NCI-H1048 (cell line): ENCODE data around the gene ANO9.

ENCODE experiments used
- DNase-seq: peaks from one replicate; lab custom pipeline; 2025; lab: John Stamatoyannopoulos, UW

Gene ANO9, protein sequence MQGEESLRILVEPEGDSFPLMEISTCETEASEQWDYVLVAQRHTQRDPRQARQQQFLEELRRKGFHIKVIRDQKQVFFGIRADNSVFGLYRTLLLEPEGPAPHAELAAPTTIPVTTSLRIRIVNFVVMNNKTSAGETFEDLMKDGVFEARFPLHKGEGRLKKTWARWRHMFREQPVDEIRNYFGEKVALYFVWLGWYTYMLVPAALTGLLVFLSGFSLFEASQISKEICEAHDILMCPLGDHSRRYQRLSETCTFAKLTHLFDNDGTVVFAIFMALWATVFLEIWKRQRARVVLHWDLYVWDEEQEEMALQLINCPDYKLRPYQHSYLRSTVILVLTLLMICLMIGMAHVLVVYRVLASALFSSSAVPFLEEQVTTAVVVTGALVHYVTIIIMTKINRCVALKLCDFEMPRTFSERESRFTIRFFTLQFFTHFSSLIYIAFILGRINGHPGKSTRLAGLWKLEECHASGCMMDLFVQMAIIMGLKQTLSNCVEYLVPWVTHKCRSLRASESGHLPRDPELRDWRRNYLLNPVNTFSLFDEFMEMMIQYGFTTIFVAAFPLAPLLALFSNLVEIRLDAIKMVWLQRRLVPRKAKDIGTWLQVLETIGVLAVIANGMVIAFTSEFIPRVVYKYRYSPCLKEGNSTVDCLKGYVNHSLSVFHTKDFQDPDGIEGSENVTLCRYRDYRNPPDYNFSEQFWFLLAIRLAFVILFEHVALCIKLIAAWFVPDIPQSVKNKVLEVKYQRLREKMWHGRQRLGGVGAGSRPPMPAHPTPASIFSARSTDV

DNA sequence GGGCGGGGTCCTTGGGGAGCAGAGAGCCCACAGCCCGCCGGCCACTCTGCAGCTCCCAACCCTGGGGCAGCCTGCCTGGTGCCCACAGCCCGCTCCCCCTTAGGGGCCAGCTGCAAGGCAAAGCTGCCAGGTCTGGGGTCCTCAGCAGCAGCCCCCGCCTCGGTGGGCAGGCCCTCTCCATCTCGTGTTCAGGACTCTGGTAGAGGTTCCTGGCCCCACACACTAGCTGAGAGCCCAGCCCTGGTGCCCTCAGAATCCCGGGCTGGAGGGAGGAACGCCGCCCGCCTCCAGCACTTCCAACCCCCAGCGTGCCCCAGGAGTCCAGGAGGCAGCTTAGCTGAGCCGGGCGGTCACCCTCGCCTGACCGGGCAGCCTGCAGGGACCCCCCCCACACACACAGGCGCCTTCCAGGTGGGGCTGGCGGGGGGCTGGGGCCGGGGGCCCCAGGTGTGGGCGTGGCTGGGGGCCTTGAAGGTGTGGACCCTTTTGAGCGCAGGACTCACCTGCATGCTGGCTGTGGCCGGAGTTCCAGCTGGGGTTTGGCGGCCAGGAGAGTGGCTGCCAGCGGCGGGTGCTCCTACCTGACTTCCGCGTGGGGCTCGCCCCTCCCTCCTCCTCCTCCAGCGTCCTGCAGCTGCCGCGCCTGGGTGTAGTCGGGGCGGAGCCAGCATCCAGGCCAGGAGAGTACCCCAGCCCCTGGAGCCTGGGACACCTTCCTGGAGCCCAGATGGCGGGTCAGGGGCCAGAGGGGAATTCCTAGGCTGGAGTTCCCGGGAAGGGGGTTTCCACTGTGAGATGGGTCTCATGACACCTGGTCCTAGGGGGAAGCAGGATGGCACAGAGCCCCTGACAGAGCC lies at the start of gene ANO9:
Gene ANO9, minus strand, starts transcription at position 594 of the 857 bp plus-strand sequence. Its CDS starts 85 bp downstream, at position 509.
- no peak for DNase-seq

DNA sequence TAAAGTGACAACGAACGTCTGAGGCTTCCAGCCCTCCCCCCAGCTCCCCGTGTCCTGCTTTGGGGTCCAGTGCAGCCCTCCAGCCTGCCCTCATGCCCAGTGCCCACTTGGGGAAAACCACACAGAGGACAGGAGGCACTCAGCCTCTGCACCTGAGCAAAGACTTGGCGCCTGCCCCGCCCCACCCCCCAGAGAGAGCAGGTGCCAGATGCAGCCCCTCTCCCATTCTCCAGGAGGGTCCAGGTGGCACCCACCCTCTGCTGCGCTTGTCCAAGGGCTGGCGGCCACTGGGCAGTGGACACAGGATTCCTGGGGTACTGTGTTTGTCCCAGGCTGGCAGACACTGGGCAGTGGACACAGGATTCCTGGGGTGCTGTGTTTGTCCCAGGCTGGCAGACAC lies 49.5 kb upstream of the ANO9 start:
- no peak for DNase-seq

DNA sequence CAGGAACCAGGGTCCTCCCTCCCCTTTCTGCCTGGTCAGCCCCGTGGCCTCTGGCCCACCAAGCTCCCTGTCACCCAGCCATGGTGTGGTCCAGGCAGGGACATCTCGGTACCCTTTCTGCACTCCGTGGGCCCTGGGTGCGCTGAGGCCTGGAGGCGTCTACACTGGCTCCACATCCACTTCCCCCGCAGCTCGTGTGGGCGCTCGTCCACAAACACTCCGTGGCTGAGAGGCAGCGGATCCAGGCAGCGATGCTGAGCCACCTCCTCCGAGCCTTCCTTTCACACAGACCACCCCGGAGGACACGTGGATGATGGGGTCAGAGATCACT lies 49.1 kb upstream of the ANO9 start:
- DNase-seq, result no peak

DNA sequence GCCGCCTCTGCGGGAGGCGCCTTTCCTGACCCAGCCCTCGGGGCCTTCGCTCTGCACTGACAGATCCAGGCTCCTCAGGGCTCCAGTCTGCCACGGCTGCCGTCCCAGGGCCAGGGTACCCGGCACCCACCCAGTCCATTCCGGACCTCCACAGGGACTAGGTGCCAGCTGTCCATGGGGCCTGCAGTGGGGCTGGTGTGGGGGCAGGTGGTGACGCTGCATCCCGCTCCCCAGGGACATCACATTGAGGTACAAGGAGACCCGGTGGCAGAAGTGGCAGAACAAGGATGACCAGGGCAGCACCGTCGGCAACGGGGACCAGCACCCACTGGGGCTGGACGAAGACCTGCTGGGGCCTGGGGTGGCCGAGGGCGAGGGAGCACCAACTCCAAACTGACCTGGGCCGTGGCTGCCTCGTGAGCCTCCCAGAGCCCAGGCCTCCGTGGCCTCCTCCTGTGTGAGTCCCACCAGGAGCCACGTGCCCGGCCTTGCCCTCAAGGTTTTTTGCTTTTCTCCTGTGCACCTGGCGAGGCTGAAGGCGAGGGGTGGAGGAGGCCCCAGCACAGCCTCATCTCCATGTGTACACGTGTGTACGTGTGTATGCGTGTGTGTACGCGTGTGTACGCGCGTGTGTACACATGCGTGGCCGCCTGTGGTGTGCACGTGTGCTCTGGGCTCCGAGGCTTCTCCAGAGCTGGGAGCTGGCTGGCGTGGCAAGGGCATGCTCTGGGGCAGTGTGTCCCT lies 48.5 kb upstream of the ANO9 start:
- DNase-seq, result no peak

DNA sequence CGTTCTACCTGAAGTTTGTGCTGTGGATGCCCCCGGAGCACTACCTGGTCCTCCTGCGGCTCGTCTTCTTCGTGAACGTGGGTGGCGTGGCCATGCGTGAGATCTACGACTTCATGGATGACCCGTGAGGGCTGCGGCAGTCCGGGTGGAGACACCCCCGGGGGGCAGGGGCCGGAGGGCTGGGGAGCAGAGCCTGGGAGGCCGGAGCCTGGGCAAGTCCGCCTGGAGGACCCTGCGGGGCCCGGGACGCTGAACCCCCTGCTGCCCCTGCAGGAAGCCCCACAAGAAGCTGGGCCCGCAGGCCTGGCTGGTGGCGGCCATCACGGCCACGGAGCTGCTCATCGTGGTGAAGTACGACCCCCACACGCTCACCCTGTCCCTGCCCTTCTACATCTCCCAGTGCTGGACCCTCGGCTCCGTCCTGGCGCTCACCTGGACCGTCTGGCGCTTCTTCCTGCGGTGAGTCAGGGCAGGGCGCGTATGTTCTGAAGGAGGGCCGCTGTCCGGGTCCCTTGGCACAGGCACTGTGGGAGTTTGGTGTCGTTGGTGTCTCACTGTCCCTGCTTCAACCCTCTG lies 47.9 kb upstream of the ANO9 start:
- no peak for DNase-seq

DNA sequence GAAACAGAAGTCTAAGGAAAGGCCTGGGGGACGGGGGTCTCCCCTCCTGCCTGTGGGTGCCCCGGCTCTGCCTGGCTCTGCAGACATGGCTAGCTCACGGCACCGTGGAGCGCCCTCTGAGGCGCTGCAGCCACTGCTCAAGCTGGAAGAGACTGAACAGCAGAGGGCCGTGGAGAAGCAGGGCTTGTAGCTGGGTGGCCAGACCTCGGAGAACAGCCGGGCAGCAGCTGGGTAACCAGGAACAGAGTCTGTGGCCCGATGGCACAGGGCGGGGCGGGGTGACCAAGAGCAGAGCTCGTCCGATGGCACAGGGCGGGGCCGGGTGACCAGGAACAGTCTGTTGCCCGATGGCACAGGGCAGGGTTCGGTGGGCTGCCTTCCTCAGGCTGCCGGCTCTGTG lies 47.2 kb upstream of the ANO9 start:
- DNase-seq, result no peak

DNA sequence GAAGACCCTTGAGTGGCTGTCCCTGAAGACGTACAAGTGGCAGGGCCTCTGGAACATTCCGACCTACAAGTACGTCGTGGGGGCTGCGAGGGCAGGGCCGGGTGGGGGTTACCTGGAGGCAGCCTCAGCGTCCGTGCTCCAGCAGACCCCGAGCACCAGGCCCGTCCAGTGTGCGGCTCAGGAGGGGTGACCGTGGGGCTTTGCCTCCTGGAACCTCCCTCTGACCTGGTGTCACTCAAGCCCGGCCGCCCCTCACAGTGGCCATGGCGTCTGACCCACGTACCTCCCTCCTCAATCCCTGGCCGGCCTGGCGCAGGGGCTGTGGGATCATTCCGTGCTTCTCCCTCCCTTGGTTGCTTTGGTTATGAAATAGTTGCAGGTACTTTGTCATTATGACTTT lies 46.8 kb upstream of the ANO9 start:
- no peak for DNase-seq

DNA sequence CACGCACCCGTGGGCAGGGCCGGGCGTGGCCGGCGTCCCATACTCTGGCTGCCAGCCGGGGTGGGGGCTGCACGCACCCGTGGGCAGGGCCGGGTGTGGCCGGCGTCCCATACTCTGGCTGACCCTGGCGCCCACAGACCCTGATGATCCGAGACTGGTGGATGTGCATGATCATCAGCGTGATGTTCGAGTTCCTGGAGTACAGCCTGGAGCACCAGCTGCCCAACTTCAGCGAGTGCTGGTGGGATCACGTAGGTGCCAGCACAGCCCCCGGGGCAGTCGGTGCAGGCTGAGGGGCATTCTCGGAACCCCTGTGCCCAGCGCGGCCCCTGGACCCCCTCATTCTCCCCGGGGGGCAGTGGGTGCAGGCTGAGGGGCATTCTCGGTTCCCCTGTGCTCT lies 46.3 kb upstream of the ANO9 start:
- DNase-seq, result no peak

DNA sequence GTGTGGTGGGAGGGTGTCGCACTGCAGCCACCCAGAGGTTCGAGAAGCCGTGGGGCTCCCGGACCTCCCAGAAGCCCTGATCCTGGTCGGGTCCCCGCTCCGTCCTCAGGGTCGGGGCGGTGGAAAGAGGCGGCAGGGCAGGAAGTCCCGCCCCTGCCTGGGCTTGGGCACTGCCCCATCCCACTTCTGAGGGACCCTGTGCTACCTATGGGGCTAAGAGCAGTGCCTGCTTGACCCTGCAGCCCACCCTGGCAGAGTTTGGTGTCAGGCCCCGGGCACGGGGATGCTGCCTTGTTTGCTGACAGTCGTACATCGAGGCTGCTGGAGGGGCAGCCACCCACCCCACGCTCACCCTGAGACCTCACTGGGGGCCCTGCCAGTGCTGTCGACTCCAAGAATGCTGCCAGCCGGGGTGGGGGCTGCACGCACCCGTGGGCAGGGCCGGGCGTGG lies 45.8 kb upstream of the ANO9 start:
- DNase-seq, result no peak

DNA sequence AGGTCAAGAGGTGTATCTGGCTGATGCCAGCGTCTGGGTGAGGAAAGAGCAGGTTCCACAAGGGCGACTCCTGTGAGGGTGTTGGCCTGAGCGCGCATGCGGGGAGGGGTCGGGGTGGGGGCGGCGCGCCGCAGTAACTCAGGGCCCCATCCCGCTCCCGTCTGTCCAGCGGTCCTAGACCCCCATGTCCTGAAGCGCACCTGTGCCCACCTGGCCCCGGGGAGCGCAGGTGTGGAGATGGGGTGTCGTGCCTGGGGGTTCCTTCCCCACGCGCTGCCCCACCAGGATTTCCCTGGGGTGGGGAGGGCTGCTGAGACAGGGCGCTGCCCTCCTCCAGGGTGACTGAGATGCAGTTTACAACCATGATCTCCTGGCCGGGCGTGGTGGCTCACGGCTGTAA lies 44.4 kb upstream of the ANO9 start:
- DNase-seq, result no peak

DNA sequence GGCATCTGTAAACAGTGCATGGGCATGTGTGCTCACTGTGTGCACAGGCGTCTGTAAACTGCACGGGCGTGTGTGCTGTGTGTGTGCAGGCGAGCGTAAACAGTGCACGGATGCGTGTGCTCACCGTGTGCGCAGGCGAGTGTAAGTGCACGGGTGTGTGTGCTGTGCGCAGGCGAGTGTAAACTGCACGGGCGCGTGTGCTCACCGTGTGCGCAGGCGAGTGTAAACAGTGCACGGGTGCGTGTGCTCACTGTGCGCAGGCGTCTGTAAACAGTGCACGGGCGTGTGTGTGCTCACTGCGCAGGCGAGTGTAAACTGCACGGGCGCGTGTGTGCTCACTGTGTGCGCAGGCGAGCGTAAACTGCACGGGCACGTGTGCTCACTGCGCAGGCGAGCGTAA lies 42.8 kb upstream of the ANO9 start:
- DNase-seq, result no peak

DNA sequence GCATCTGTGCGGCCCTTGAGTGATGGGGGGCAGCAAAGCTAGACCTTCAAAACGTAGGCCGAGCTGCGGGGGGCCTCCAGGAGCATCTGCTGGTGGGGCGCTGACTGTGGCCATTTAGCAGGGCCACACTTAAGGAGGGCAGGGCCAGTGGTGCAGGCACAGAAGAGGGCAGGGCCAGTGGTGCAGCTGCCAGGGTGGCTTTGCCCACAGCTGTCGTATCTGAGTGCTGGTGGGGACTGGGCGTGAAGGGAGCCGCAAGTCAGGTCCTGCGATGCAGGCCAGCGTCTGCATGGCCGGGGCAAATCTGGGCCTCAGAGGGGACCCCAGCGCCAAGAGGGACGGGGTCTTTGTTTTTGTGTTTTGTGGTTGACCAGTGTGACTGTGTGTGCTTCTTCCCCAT lies 37.5 kb upstream of the ANO9 start:
- DNase-seq, result no peak

DNA sequence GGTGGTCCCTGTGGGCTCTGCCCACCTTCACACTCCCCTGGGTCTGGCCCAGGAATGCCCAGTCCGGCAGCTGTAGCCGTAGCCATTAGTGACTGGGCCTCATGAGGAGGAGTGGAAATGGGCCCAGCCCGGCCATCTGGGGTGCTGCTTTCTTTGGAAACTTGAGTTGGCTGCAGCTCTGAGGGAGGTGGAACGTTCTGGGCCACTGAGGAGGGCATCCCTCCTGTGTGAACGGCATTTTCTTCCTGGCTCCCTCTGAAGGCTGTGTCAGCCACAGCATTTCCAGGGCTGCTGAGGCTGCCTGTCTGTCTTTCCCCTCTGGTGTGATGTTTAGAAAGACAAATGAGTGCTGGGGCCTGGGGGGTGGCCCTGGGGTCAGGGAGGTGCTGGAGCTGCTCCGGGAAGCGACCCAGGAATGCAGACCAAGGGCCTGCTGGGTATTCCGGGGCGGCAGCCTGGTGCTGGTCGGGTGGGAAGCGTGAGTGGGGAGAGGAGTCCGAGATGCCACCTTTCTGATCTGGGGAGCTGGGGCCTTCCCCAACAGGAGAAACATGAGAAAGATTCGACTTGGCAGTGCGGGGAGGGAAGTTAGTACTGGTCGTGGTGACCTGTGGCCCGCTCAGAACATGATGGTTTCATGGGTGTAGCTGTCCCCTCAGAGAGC lies 35.4 kb upstream of the ANO9 start:
- no peak for DNase-seq

DNA sequence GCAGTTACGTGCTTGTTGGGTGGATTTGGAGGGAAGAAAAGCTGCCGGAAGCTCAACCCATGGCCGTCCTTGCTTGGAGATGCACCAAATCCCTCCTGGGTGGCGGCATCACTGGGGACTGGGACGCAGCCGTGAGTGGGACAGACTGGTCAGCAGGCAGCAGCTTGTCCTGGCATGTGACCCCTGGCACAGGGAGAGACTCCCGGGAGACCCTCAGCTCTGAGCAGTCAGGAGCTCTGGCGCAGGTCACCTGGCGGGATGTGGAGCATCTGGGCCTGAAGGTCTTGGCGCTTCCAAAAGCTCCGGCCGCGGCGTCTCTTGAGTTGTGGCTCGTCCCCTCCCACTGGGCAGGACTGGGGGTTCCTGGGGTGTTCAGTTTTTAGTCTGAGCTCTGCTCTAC lies 34.6 kb upstream of the ANO9 start:
- no peak for DNase-seq

DNA sequence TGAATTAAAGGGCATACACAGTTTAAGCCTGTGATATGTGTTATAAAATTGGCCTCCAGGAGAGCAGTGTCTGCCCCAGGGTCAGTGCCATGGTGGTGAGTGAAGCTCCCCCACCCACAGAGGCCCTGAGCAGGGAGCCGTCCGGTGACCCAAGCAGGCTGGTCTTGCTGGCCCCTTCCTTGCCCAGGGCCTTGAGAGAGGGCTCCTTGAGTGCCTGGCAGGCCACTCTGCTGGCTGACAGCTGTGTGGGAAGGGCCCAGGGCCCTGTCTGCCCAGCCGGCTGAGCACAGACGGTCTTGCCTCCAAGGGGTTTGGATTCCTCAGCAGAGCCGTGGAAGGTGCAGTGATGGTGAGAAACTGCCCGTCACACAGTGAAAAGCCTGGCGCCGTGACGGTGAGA lies 34.1 kb upstream of the ANO9 start:
- no peak for DNase-seq

DNA sequence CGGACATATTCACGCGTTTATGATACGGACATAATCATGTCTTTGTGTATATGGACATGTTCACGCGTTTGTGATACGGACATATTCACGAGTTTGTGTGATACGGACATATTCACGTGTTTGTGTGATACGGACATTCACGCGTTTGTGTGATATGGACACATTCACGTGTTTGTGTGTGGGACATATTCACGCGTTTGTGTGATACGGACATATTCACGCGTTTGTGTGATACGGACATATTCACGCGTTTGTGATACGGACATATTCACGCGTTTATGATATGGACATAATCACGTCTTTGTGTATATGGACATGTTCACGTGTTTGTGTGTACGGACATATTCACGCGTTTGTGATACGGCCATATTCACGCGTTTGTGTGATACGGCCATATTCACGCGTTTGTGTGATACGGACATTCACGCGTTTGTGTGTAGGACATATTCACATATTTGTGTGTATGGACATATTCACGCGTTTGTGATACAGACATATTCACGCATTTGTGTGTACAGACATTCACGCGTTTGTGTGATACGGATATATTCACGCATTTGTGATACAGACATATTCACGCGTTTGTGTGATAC lies 33.2 kb upstream of the ANO9 start:
- no peak for DNase-seq

DNA sequence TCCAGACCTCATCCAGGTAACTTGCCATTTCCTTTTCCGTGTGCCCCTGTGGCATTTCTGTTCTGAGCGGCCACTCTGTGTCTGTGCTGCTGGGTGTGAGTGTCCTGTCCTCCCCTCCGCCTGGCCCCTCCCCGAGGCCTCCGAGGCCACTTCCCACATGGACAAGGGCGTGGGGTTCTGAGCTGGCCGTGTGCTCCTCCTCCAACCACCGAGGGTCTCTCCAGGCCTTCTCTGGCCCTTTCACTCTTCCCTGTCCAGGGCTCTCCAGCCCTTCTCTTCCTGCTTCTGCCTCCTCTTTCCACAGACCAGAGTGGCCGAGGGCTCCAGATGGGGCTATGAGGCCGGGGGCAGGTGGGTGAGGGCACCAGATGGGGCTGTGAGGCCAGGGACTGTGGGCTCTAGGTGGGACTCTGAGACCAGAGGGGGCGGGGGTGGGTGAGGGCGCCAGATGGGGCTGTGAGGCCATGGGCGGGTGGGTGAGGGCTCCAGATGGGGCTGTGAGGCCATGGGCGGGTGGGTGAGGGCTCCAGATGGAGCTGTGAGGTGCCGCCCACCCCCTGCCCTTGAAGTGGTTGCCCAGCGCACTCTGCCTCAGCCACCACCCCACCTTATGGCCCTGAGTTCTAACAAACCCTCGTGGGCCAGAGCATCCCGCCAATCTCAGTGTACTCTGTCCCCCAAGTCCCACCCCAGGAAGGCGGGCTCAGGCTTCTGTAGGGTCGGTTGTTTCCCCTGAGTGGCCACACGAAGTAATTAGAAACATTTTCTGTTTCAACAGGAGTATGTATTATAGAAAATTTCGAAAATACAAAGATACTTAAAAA lies 32.4 kb upstream of the ANO9 start:
- no peak for DNase-seq

DNA sequence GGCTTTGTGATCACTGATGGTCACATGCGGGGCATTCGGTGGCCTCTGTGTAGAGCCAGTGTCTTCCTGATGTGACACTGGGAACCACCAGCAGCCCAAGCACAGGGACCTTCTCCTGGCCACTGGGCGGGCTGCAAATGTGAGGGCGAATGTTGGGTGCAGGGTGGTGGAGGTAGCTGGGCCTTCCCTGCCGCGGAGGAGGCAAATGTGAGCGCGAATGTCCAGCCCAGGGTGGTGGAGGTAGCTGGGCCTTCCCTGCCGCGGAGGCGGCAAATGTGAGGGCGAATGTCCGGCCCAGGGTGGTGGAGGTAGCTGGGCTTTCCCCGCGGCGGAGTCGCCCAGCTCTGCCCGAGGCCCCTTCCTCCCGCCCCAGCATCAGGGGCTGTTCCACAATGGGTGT lies 31.6 kb upstream of the ANO9 start:
- no peak for DNase-seq

DNA sequence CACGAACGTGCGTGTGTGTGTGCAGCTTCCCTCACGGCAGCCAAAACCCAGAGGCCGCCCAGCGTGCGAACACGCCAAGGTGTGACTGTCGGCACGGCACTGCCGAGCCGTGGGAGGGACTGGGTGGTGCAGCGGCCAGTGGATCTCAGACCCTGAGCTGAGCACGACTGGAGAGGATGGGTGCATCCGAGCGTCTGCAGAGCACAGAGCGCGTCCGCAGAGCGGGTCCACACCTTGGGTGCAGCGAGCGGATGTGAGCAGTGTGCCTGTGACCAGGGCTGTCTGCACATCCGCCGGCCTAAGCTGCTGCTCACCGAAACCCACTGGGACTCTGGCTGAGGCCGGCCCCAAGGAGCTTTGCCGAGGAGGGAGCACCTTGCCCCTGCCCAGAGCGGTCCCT lies 31.0 kb upstream of the ANO9 start:
- no peak for DNase-seq

DNA sequence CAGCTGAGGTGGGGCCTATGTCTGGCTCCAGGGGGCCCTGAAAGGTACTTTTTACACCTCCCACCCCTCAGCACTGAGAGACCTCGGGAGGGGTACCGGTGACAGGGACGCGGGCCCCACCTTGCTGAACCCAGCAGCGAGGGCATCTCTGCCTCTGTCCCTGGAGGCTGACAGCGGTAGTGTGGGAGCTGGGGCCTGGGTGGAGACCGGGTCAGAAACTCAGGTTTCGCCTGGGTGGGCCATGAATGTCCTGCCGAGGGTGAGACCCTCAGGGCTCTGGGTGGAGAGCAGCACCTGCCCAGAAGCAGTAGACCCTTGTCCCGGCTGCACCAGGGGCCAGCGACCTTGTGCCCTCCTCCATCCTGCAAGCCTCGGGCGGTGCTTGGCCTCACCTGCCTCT lies 30.5 kb upstream of the ANO9 start:
- no peak for DNase-seq
